ENCODE measurements around the gene CBFA2T3.

DNA sequence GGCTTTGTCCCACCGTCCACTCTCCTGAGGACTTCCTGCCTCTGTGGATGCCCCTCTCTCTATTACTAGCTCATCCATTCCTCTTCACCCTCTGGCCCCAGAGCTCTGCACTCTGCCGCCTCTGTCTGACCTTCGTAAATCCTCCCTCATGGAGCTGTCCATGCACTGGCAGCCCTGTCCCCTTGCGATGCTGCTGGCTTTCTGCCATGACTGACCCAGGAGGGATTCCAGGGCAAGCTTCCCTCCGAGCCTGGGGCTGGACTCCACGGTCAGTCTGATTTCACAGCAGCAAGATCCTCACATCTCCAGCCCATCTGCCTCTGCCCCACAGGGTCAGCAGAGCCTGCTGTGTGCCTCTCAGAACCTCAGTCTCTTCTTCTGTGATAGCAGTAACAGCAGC is 4.7 kb downstream of the CBFA2T3 start:
- no peak for TF ChIP-seq POLR2AphosphoS5 (IDR thresholded peaks at IDR 0.05)
- TF ChIP-seq, protein P1, sequence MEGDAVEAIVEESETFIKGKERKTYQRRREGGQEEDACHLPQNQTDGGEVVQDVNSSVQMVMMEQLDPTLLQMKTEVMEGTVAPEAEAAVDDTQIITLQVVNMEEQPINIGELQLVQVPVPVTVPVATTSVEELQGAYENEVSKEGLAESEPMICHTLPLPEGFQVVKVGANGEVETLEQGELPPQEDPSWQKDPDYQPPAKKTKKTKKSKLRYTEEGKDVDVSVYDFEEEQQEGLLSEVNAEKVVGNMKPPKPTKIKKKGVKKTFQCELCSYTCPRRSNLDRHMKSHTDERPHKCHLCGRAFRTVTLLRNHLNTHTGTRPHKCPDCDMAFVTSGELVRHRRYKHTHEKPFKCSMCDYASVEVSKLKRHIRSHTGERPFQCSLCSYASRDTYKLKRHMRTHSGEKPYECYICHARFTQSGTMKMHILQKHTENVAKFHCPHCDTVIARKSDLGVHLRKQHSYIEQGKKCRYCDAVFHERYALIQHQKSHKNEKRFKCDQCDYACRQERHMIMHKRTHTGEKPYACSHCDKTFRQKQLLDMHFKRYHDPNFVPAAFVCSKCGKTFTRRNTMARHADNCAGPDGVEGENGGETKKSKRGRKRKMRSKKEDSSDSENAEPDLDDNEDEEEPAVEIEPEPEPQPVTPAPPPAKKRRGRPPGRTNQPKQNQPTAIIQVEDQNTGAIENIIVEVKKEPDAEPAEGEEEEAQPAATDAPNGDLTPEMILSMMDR (IDR thresholded peaks at IDR 0.05 in 8 of 11, conservative IDR thresholded peaks at IDR 0.05 in 3 of 11), result no peak
- no peak for TF ChIP-seq POLR2A (IDR thresholded peaks at IDR 0.05)

Measured in spleen (tissue), 7 donors.